ENCODE data around the gene GCK.

Gene GCK

GRCh38 chr7:44097064-44097932 is 91.9 kb downstream of the GCK start:
- TF ChIP-seq TAF1 (IDR thresholded peaks at IDR 0.05; ENCODE audit: low read depth) = no peak
- no peak for TF ChIP-seq NFIC (IDR thresholded peaks at IDR 0.05)
- TF ChIP-seq TCF12 (IDR thresholded peaks at IDR 0.05; ENCODE audit: low read depth) = no peak
- TF ChIP-seq MAX (IDR thresholded peaks at IDR 0.05) = no peak
- TF ChIP-seq TEAD4 (IDR thresholded peaks at IDR 0.05) = no peak
- TF ChIP-seq USF1 (IDR thresholded peaks at IDR 0.05) = no peak
- no peak for TF ChIP-seq EP300 (IDR thresholded peaks at IDR 0.05; ENCODE audit: borderline replicate concordance)
- TF ChIP-seq RAD21 (IDR thresholded peaks at IDR 0.05; ENCODE audit: low read depth) = no peak

GRCh38 chr7:44096326-44096881 is 92.8 kb downstream of the GCK start:
- TF ChIP-seq REST (IDR thresholded peaks at IDR 0.05; ENCODE audit: low read depth) = no peak
- no peak for TF ChIP-seq TEAD4 (IDR thresholded peaks at IDR 0.05)
- no peak for TF ChIP-seq TAF1 (IDR thresholded peaks at IDR 0.05; ENCODE audit: low read depth)
- TF ChIP-seq ZBTB7A (IDR thresholded peaks at IDR 0.05; ENCODE audit: low read depth) = no peak
- TF ChIP-seq RAD21 (IDR thresholded peaks at IDR 0.05; ENCODE audit: low read depth) = no peak
- TF ChIP-seq TCF12 (IDR thresholded peaks at IDR 0.05; ENCODE audit: low read depth) = no peak
- no peak for TF ChIP-seq NFIC (IDR thresholded peaks at IDR 0.05)
- TF ChIP-seq CREB1 (IDR thresholded peaks at IDR 0.05; ENCODE audit: low read depth) = no peak
- TF ChIP-seq YY1 (IDR thresholded peaks at IDR 0.05; ENCODE audit: low read depth) = no peak

- no peak for TF ChIP-seq REST (IDR thresholded peaks at IDR 0.05; ENCODE audit: low read depth)
- no peak for TF ChIP-seq USF1 (IDR thresholded peaks at IDR 0.05)
- no peak for TF ChIP-seq TCF12 (IDR thresholded peaks at IDR 0.05; ENCODE audit: low read depth)
- no peak for TF ChIP-seq FOXM1 (IDR thresholded peaks at IDR 0.05; ENCODE audit: borderline replicate concordance, low read depth)
- no peak for TF ChIP-seq NFIC (IDR thresholded peaks at IDR 0.05)
- TF ChIP-seq ZBTB7A (IDR thresholded peaks at IDR 0.05; ENCODE audit: low read depth) = no peak
- no peak for TF ChIP-seq TEAD4 (IDR thresholded peaks at IDR 0.05)
- no peak for TF ChIP-seq EP300 (IDR thresholded peaks at IDR 0.05; ENCODE audit: borderline replicate concordance)
Observed at GRCh38 chr7:44095781-44096180, 93.5 kb downstream of the GCK start.

- no peak for TF ChIP-seq TCF12 (IDR thresholded peaks at IDR 0.05; ENCODE audit: low read depth)
- no peak for TF ChIP-seq REST (IDR thresholded peaks at IDR 0.05; ENCODE audit: low read depth)
- no peak for TF ChIP-seq MAX (IDR thresholded peaks at IDR 0.05)
- TF ChIP-seq CEBPB (IDR thresholded peaks at IDR 0.05) = no peak
- no peak for TF ChIP-seq TAF1 (IDR thresholded peaks at IDR 0.05; ENCODE audit: low read depth)
- TF ChIP-seq ZBTB7A (IDR thresholded peaks at IDR 0.05; ENCODE audit: low read depth) = no peak
- TF ChIP-seq EP300 (IDR thresholded peaks at IDR 0.05; ENCODE audit: borderline replicate concordance) = no peak
- no peak for TF ChIP-seq CREB1 (IDR thresholded peaks at IDR 0.05; ENCODE audit: low read depth)
- TF ChIP-seq FOXM1 (IDR thresholded peaks at IDR 0.05; ENCODE audit: borderline replicate concordance, low read depth) = no peak
- TF ChIP-seq RAD21 (IDR thresholded peaks at IDR 0.05; ENCODE audit: low read depth) = no peak
- TF ChIP-seq TEAD4 (IDR thresholded peaks at IDR 0.05) = no peak
- no peak for TF ChIP-seq NFIC (IDR thresholded peaks at IDR 0.05)
- no peak for TF ChIP-seq USF1 (IDR thresholded peaks at IDR 0.05)
- TF ChIP-seq YY1 (IDR thresholded peaks at IDR 0.05; ENCODE audit: low read depth) = no peak
Observed at GRCh38 chr7:44094883-44095592, 94.2 kb downstream of the GCK start.
